Erythroblast (primary cell): ENCODE results near the gene HIVEP1.
A peak's percentile ranks its signal among the peaks of the same experiment; 100 is the strongest.

Experiments
- DNase-seq, 2 experiments: peaks; one replicate each; lab custom pipeline; 2025; lab: John Stamatoyannopoulos, UW
- GATA1 ChIP-seq: IDR thresholded peaks from 2 replicates; pipeline ENCODE4 v1.6.1; 2011; ENCODE audit warnings: low read depth, mild to moderate bottlenecking, control low read depth, low read length, moderate library complexity
- POLR2A ChIP-seq: IDR thresholded peaks from 2 replicates; pipeline ENCODE4 v1.6.1; 2011; ENCODE audit warnings: mild to moderate bottlenecking, low read length

HIVEP1 gene

DNA sequence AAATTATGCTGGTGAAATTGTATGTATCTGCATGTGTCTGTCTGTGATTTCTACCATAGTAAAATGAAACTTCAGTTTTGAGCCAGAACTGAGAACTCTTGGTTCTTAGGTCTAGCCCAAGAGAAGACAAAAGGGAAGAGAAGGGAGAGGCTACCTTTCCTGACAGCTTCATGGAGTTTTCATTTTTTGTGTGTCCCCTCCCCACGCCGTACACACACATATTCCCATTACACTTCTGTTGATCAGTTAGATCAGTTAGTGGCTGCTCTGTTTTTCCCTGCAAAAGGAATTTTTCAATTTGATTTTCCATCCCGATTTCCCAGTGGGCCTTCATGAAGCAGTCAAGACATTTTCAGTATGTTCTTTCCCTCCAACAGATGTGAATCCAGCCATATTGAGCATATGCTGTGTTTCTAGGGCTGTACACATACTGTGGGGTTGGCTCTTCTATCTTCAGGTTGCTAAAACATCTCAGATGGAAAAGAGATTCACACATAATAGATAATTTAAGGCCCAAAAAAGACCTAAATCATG is 52.5 kb downstream of the HIVEP1 start:
- TF ChIP-seq POLR2A (no peak), GATA1 (no peak)
- no peak for DNase-seq

- no peak for DNase-seq
- TF ChIP-seq POLR2A (no peak), GATA1 (no peak)
These were observed 53.4 kb downstream of the HIVEP1 start for GRCh38 chr6:12065321-12066140.

- no peak for DNase-seq
- no peak for TF ChIP-seq POLR2A
- TF ChIP-seq GATA1 = no peak
These were observed 54.2 kb downstream of the HIVEP1 start for GRCh38 chr6:12066297-12066696.

DNA sequence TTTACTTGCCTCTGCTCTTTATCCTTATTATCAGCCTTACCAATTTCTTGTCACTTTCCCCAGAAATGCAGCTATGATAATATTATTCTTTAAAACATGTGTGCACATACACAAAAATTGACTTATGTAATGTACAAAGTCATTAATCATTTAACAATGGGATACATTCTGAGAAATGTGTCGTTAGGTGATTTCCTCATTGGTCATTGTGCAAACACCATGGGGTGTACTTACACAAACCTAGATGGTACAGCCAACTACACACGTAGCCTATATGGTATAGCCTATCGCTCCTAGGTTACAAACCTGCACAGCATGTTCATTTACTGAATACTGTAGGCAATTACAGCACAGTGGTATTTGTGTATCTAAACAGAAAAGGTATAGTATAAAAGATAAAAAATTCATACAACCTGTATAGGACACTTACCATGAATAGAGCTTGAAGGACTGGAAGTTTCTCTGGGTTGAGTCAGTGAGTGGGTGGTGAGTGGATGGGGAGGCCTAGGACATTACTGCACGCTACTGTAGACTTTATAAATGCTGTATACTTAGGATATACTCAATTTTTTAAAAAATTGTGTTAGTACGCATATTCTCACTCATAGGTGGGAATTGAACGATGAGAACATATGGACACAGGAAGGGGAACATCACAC is 56.9 kb downstream of the HIVEP1 start:
- TF ChIP-seq GATA1 (no peak), POLR2A (no peak)
- DNase-seq = no peak

DNA sequence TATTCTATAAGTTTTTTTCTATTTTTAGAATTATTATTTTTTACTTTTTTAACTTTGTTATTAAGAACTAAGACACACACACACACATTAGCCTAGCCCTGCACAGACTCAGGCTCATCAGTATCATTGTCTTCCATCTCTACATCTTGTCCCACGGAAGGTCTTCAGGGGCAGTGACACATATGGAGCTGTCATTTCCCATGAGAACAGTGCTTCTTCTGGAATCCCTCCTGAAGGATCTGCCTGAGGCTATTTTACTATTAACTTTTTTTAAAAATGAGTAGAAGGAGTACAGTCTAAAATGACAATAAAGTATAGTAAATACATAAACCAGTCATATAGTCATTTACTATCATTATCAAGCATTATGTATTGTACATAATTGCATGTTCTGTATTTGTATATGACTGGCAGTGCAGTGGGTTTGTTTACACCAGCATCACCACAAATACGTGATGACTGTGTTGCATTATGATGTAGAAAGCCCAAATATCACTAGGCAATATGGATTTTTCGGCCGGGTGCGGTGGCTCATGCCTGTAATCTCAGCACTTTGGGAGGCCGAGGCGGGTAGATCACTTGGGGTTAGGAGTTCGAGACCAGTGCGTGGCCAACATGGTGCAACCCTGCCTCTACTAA is 57.9 kb downstream of the HIVEP1 start:
- no peak for DNase-seq
- TF ChIP-seq POLR2A (no peak), GATA1 (no peak)

DNA sequence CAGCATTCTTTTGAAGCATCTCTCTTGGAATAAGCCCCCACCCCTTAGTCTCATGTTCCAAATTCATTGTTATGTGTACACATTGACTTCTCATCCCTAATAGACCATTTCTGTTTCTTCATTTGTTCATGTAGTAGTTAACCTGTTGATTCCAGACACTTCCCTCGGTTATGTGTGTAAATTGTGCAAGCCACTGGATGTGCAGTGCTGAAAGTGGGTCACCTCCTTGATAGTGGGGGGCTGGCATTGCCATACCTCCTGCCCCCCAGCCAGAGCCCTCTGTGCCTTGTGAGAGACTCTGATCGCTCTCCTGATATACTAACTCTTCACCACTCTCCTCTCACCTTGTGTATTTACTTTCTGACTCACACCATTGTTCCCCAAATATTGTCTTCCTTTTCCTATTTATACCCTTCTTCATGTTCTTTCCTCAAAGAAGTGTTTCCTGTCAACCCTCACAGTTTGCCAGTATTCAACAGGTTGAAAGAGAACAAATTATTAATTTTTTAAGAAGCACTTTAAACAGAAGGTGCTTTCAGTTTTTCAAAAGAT is 59.0 kb downstream of the HIVEP1 start:
- TF ChIP-seq POLR2A (no peak), GATA1 (no peak)

GRCh38 chr6:12075067-12075563 is 63.0 kb downstream of the HIVEP1 start:
- peak in 1 of 2 experiments; percentile 25 for DNase-seq
- TF ChIP-seq POLR2A (no peak), GATA1 (no peak)

More for the DNA sequence above, 59.0 kb downstream of the HIVEP1 start:
- DNase-seq = no peak

- no peak for TF ChIP-seq POLR2A
- TF ChIP-seq GATA1 = no peak
- no peak for DNase-seq
These were observed 65.1 kb downstream of the HIVEP1 start for GRCh38 chr6:12077021-12077710.

GRCh38 chr6:12078014-12078413 is 65.9 kb downstream of the HIVEP1 start:
- TF ChIP-seq POLR2A (no peak), GATA1 (no peak)
- no peak for DNase-seq

DNA sequence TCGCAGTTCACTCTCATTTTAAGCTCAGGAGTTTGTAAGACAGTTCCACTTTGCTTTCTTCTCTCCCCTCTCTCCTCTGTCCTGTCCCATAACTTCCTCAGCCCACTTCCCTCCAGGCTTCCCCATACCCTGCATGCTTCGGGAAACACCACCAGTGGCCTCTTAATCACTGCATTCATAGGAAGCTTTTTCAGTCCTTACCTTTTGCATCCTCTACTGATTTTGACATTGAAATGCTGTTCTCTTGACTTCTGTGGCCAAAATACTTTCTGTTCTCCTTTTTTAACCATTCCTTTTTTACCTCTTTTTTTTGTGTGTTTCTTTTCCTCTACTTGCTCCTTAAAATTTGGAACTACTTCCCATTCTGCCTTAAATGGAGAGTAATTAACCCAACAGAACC is 69.7 kb downstream of the HIVEP1 start:
- DNase-seq = no peak
- no peak for TF ChIP-seq GATA1
- TF ChIP-seq POLR2A = no peak

DNA sequence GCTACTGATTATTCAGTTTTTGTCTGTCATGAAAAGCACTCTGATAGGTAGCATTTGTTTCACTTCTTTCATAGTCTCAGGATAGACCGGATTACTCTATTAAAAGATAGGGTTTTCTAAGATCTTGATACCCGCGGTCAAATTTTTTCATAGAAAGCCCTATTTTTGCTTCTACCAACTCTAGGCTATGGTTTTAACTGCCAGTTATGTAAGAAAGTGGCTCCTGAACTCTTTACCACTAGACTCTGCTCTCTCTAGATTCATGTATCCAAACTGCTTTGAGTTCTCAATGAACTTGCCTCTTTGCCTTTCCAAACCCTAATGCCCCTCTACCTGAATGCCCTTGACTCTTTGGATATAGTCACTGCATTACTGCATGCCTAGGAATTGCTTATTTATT is 70.3 kb downstream of the HIVEP1 start:
- no peak for TF ChIP-seq POLR2A
- TF ChIP-seq GATA1 = no peak
- no peak for DNase-seq

DNA sequence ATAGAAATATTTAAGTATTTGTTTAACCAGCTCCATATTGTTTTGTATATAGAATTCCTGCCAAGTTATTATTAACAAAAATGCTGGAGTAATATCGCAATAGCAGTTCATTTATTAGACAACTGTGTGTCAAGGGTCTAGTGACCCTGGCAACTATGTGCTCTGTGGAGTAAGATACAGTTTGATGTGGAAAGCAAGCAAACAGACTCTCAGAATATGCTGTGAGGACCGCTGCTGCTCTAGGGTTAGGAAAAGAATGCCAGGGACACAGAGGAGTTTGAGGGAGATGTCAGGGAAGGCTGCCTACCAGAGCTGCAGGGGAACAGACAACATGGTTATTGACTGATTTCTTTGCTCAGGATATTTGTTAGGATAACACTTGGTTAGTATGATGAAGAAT is 71.2 kb downstream of the HIVEP1 start:
- TF ChIP-seq POLR2A = no peak
- no peak for TF ChIP-seq GATA1

GRCh38 chr6:12083763-12084162 is 71.7 kb downstream of the HIVEP1 start:
- no peak for DNase-seq
- TF ChIP-seq GATA1 = no peak
- TF ChIP-seq POLR2A = no peak

More for the DNA sequence above, 71.2 kb downstream of the HIVEP1 start:
- no peak for DNase-seq
